Neural progenitor cell (in vitro differentiated cells): ENCODE results near the gene ZCCHC7.

ENCODE experiments used
- CTCF ChIP-seq: fragments of 200-600 bp; sonication (generic); IDR thresholded peaks from 2 replicates; pipeline ENCODE4 v1.5.1; 2017; ENCODE audit warnings: antibody characterized with exemption, mild to moderate bottlenecking
- EZH2 ChIP-seq: fragments of 200-600 bp; sonication (generic); IDR thresholded peaks from 2 replicates; pipeline ENCODE4 v1.6.1; 2017; ENCODE audit warnings: antibody characterized with exemption, mild to moderate bottlenecking, moderate library complexity

- no peak for TF ChIP-seq CTCF
- no peak for TF ChIP-seq EZH2
Measured at GRCh38 chr9:37178742-37179141, 58.4 kb downstream of the ZCCHC7 start.
